NT2/D1 (cell line): ENCODE results near the gene PHYHIPL.

Experiments
- SUZ12 ChIP-seq: IDR thresholded peaks from 2 replicates; pipeline ENCODE4 v1.6.1; 2011; ENCODE audit not compliant: insufficient read length, insufficient read depth; ENCODE audit errors: extremely low read depth
- ZNF274 ChIP-seq: IDR thresholded peaks from 2 replicates; pipeline ENCODE4 v1.6.1; 2011; ENCODE audit warnings: mild to moderate bottlenecking, low read depth, low read length

GRCh38 chr10:59255463-59255862 is 79.0 kb downstream of the PHYHIPL start:
- TF ChIP-seq SUZ12 (no peak), ZNF274 (no peak)
